Measurements from ENCODE around the gene CLEC4G.

CLEC4G gene

GRCh38 chr19:7701049-7701653 lies 30.8 kb downstream of the CLEC4G start:
- TF ChIP-seq CTCF (conservative IDR thresholded peaks at IDR 0.05) (no peak), ZFX (IDR thresholded peaks at IDR 0.05) (no peak)
- no peak overlapping the region for H3K27ac ChIP-seq

GRCh38 chr19:7699417-7700401 lies 32.2 kb downstream of the CLEC4G start:
- no peak overlapping the region for H3K27ac ChIP-seq
- no peak for TF ChIP-seq ZFX (IDR thresholded peaks at IDR 0.05)
- no peak for TF ChIP-seq CTCF (conservative IDR thresholded peaks at IDR 0.05)

GRCh38 chr19:7699003-7699402 lies 32.9 kb downstream of the CLEC4G start:
- H3K27ac ChIP-seq = no peak overlapping the region
- no peak for TF ChIP-seq CTCF (conservative IDR thresholded peaks at IDR 0.05)
- TF ChIP-seq ZFX (IDR thresholded peaks at IDR 0.05) = no peak

GRCh38 chr19:7698583-7698982 lies 33.3 kb downstream of the CLEC4G start:
- TF ChIP-seq CTCF (conservative IDR thresholded peaks at IDR 0.05) = no peak
- no peak for TF ChIP-seq ZFX (IDR thresholded peaks at IDR 0.05)
- H3K27ac ChIP-seq = no peak overlapping the region

GRCh38 chr19:7697721-7698287 lies 34.1 kb downstream of the CLEC4G start:
- no peak overlapping the region for H3K27ac ChIP-seq
- no peak for TF ChIP-seq ZFX (IDR thresholded peaks at IDR 0.05)
- TF ChIP-seq CTCF (conservative IDR thresholded peaks at IDR 0.05) = no peak

GRCh38 chr19:7694499-7694898 lies 37.4 kb downstream of the CLEC4G start:
- no peak overlapping the region for H3K27ac ChIP-seq
- TF ChIP-seq ZFX (IDR thresholded peaks at IDR 0.05) = no peak

- TF ChIP-seq ZFX (IDR thresholded peaks at IDR 0.05) = no peak
- no peak for TF ChIP-seq CTCF (conservative IDR thresholded peaks at IDR 0.05)
- no peak overlapping the region for H3K27ac ChIP-seq
These were observed 39.4 kb downstream of the CLEC4G start for GRCh38 chr19:7692417-7693088.

All from C4-2B (cell line).